GM21526 (cell line): ENCODE results near the gene RARA.

ENCODE experiments used
- ATAC-seq: cut with Tn5 transposase; IDR thresholded peaks from one replicate; pipeline ENCODE4 v1.9.1; 2021; ENCODE audit warnings: moderate library complexity; ENCODE audit not compliant: unreplicated experiment, low FRiP score

RARA gene

DNA sequence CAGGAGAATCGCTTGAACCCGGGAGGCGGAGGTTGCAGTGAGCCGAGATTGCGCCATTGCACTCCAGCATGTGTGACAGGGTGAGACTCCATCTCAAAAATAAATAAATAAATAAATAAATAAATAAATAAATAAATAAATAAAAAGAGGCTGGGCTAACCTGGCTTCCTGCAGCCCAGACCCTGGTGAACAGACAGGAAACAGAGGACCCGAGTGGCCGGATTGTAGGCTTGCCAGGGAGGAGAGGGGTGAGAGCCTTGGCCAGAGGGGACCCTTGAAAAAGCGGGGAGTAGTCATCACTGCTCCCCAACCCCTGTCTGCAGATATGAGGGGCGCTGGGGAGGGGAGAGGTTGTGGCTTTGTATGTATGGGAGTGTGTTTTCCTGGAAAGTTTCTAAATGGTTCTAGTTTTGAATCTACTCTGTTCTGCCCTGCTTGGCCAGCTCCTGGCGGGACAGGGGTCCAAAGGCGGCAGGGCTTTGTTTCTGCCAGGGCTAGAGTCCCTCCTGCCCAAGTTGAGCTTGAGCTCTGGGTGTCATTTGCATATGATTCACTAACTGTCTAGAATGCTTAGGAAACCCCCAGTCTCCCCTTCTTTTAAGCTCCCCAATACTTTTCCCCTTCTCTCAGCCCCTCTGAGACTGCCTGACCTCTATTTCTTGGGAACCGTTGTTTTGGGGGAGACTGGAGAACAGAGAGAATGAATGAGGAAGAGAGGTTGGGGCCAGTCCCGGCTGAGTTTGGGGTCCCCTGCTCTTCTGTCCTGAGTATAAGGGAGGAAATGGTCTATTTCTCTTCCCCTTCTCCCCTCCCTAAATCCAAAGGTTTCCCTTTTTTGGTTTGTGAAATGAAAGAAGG lies 16.4 kb downstream of the RARA start:
- ATAC-seq = no peak

DNA sequence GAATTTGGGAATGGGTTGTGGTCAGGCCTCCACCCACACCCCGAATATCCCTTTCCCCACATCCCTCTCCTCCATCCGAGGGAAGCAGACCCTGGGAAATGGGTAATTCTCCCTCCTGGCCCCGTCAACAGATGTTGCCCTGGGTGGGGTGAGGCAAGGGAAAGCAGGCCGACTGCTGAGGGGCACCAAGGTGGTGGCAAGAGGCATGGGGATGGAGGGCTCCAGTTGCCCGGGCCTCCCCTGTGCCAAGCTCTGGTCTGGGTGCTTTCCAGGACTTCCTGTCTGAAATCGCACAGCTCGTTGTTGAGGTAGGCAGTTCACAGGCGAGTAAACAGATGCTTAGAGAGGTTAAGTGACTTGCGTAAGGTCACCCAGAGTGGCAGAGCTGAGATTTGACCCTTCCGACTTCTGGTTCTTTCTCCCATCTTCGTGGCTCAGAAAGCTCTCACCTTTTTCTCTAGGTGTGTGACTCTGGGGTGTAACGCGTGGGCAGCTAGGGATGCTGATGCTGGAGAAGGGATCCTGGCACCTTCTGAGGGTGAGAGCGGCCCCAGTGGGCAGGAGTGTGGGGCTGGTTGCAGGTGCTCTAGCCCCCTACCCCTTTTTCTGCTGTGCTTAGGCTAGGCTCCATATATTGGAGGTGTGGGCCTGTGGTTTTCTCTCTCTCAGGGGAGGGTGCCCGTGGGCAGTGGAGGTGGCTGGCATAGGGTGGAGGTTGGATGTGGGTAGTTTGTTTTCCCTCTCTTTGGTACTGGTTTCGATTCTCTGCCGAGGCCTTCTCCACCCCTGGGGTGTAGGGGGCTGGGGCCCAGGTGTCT lies 17.2 kb downstream of the RARA start:
- ATAC-seq = no peak

DNA sequence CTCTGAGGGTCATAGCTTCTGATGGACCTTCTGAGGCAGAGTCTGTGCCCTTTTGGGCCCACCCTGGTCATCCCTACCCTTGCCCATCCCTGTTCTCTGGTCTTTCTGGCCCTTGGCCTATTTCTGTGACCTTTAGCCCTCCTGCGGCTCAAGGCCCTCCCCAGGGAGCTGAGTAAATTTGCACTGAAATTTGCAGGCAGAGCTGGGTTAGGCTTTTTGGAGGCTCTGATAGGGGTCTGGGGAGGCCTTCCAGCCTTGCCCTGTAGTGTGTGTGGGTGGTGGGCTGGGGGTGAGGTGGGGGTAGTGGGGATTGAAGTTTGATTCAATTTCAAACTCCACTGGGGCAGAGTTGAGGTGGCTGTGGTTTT lies 17.8 kb downstream of the RARA start:
- ATAC-seq = no peak

DNA sequence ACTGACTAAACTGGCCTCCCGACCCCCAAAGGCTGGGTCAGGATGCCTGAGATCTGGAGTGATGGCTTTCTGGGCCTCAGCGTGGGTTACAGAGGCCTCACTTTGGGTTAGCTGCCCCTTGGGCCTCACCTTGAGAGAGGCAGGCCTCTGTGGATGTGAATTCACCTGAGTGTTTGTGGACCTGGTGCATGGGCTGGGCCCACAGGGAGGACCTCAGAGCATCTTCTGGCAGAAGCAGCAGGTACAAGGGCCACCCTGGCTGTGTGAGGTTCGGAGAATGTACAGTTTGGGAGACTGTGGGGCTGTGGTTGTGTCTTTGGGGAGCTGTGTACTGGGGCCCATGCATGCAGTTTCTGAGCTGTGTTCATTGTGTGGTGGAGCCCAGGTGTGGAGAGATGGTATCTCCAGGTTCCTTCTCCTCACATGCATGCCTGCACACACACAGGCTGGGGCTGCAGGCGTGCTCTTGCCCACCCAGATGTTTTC lies 18.3 kb downstream of the RARA start:
- no peak for ATAC-seq

DNA sequence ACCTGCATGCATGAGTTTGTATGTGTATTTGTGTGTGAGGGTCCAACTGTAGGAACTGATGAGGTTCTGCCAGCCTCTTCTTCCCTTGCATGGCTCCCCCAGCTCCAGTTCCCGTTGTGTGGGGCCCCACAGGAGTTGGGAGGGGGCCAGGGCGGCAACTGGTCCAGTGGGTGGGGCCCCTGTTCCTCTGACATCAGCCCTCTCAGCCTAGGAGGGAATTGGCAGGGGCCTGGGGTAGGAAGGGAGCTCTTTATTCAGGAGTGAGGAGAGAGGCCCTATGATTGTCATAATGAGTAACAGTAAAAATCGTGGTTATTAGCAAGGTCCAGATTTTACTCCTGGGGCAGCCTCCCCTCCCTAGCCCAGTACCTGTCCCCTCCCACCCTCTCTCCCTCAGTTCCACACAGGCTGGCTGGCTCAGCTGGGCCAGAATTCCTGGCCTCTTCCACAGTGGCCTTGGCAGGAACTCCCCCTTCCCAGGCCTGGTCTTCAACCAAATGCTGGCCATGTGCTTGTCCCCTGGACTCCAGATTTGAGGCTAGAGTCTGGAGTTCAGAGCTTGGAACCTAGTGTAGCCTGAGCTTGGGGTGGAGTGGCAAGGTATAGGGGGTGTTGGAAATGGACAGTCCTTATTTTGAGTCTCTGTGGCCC lies 18.9 kb downstream of the RARA start:
- ATAC-seq = no peak

DNA sequence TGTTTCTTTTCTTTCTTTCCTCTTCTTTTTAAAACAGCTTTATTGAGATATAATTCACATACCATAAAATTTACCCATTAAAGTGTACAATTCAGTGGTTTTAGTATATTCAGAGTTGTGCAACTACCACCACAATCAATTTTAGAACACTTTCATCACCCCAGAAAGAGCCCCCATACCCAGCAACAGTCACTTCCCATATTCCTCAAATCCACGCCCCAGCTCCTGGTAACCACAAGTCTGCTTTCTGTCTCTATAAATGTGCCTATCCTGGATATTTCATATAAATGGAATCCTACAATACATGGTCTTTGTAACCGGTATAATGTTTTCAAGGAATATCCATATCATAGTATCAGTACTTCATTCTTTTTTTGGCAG lies 19.4 kb downstream of the RARA start:
- no peak for ATAC-seq

DNA sequence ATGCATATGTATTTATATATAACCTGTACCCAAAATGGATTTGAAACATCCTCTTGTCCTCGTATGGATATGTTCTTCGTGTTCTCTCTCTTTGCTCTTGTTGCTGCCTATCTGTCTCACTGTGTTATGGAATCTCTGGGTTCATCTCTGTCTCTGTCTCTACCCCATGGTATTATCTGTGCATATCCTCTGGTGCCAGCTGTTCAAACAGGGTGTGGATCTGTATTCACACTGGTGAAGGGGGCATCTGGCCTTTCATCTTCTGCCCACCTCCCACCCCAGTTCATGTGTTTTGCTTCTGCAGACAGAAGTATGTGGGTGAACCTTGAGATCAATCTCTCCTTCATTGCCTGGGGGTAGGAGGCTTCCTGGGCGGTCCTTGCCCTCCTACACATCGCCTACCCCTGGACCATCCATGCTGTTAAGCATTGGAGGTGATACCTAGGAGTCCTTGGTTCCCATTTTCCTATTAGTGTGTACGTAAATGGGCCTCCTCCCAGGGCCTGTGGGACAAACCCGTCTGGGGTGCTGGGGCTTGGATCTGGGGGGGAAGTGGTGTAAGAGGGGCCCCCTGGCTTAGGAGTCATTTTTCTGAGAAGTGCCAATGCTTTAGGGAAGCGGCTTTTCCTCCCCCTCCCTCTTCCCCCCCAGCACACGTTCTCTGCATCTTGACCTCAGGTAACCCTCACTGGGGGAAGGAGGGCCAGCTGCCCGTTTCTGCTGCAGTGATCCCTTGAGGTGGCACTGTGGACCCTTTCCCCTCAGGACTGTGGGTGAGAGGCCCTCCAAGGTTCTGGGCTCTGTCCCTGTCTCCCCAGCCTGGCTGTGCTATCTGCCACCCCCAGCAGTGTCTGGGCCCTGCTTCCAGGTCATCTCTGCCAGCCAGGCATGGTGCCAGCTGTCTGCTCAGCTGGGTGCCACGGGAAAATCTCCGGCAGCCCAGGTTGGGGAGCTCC lies 21.1 kb downstream of the RARA start:
- no peak for ATAC-seq

DNA sequence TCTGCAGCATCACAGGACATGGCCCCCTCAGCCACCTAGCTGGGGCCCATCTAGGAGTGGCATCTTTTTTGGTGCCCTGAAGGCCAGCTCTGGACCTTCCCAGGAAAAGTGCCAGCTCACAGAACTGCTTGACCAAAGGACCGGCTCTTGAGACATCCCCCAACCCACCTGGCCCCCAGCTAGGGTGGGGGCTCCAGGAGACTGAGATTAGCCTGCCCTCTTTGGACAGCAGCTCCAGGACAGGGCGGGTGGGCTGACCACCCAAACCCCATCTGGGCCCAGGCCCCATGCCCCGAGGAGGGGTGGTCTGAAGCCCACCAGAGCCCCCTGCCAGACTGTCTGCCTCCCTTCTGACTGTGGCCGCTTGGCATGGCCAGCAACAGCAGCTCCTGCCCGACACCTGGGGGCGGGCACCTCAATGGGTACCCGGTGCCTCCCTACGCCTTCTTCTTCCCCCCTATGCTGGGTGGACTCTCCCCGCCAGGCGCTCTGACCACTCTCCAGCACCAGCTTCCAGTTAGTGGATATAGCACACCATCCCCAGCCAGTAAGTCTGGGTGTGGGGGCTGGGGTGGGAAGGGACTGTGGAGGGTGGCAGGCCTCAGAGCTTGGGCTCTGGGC lies 22.0 kb downstream of the RARA start:
- no peak for ATAC-seq

DNA sequence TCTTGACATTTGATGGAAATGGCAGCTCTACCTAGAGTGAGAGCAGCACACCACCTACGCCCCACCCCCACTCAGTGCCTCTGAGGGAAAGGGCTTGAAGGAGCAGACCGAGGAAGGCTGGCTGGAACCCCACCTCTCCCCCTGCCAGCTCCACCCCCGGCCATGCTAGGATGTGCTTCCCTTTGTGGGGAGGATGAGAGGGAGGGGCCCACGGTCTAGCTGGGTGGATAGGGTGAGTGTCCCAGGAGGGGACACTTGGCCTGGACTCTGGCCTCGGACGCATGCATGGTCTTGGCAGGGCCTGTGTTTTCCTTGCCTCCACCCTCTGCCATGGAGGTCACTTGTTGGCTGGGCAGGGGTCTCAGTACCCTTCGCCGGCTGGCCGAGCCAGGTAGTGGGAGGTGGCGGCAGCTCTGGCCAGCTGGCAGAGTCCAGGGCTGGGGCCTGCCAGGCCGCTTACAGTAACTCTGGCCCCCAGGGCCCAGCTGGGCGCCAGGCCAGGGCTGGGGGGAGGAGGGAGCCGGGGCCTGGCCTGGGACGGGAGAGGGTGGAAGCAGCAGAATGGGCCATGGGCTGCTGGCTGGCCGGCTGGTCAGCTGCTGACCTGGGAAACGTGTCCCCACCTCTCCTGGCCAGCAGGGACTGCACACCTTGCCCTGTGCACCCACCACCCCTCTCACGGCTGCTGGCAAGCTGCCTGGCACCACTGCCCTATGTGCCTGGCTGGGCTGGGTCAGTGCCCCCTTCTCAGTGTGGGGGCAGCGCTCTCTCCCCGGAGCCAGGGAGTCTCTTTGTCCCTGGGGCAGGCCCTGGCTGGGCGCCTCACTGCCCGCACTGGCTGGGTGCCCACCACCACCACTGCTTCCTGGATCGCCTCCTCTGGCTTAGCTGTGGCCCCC lies 23.0 kb downstream of the RARA start:
- no peak for ATAC-seq

DNA sequence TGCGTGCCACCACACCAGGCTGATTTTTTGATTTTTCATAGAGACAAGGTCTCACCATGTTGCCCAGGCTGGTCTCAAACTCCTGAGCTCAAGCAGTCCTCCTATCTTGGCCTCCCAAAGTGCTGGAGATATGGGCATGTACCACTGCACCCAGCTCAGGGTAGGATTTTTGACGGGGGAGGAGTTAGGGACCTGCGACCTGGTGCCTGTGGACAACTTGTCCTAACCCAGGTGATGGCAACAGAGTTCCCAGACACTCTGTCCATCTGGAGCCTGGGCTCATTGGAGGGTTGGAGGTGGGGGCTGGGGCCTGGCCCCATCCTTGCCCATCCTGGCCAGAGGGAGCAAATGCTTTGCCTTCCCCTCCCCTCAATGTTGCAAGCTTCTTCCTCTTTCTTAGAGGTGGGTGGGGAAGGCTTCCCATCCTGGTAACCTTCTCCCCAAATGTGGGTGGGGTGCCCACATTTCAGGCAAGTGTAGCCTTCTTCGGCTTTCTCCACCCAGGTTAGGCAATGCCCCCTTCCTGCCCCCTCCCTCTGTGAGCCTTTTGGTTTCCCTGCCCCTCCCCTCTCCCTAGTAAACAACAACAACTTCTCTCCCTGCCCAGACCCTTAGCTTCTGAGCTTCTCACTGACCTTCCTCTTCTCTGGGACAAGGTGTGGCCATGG lies 24.9 kb downstream of the RARA start:
- ATAC-seq = no peak

DNA sequence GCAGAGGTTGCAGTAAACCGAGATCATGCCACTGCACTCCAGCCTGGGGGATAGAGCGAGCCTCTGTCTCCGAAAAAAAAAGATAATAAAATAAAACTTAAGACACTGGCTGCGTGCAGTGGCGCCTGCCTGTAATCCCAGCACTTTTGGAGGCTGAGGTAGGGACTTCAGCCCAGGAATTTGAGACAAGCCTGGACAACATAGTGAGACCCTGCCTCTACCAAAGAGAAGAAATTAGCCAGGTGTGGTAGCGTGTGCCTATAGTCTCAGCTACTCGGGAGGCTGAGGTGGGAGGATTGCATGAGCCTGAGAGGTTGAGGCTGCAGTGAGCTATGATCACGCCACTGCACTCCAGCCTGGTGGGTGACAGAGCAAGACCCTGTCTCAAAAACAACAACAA lies 26.6 kb downstream of the RARA start:
- no peak for ATAC-seq

DNA sequence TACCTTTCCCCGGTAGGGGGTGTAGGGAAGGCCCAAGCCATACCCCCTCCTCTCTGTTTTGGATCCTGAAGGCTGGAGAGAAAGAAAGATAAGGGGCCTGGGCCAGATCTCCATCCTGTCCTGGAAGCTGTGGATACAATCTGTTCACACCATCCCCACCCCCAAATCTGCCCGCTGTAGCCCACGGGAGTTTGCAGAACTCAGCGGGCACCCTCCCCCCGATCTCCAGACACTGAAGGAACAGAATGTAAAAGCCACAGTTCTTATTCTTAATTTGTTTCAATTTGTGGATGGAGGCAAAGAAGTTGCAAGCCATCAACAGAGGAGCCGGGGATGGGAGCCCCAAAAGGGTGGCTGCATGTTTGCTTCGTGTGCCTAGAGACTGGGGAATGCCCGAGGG lies 28.4 kb downstream of the RARA start:
- ATAC-seq = no peak

DNA sequence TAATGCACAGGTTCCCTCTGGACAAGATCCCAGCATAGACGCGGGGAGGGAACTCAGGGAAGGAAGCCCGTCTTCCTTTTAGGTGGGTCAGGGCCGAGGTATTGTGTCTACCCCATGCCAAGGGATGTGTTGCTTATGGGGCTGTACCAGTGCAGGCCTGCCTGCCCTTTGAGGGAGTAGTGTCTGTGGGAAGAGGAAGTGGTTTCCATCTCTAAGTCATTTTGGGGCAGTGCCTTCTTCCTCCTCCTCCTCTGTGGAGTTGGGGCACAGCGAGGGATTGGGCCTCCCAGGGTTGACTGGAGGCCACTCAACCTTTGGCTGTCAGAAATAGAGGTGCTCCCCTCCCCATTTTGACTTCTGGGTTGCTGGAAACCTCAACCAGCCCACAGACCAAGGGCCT lies 29.1 kb downstream of the RARA start:
- no peak for ATAC-seq

DNA sequence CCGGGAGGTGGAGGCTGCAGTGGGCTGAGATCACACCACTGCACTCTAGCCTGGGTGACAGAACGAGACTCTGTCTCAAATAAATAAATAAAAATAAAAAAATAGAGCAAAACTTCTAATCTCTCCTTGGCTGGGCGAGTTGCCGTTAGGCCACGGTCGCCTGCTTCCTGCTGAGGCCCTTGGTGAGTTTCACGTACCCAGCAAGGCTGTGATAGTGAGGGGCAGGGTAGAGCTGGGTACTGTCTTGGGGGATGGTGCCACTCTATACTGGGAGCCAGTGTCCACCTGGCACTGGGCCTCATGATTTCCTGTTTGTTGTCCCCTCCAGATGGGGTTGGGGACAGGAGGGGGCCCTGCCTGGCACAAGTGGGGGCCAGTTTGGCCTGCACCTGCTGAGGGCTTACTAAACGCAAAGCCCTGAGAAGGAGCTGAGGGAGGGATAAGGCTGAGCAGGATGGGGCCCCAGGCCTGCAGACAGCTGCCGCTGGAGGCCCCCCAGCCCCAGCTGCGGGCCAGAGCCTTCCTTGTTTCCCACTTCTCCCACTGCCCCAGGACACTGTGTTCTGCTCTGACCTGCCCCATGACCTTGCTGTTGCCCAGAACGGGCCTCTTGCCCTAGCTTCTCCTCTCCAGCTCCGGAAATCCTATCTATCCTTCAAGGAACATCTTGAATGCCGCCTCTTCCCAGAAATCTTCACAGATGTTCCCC lies 30.1 kb downstream of the RARA start:
- no peak for ATAC-seq

DNA sequence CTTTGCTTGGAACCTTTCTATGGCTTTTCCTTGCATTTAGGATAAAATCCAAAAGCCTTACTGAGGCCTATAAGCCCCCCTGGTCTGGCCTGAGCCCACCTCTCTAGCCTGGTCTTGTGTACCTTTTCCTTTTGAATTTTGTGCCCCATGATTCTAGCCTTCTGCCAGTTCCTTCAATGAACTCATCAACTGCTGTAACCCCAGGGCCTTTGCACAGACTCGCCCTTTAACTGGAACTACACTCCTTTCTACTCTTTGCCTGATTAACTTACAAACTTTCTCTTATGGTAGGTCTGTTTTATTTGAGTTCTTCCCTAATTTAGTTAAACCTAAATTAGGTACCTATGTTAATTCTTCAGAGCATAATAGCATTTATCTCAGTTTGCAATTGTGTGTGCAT lies 31.3 kb downstream of the RARA start:
- ATAC-seq = no peak

DNA sequence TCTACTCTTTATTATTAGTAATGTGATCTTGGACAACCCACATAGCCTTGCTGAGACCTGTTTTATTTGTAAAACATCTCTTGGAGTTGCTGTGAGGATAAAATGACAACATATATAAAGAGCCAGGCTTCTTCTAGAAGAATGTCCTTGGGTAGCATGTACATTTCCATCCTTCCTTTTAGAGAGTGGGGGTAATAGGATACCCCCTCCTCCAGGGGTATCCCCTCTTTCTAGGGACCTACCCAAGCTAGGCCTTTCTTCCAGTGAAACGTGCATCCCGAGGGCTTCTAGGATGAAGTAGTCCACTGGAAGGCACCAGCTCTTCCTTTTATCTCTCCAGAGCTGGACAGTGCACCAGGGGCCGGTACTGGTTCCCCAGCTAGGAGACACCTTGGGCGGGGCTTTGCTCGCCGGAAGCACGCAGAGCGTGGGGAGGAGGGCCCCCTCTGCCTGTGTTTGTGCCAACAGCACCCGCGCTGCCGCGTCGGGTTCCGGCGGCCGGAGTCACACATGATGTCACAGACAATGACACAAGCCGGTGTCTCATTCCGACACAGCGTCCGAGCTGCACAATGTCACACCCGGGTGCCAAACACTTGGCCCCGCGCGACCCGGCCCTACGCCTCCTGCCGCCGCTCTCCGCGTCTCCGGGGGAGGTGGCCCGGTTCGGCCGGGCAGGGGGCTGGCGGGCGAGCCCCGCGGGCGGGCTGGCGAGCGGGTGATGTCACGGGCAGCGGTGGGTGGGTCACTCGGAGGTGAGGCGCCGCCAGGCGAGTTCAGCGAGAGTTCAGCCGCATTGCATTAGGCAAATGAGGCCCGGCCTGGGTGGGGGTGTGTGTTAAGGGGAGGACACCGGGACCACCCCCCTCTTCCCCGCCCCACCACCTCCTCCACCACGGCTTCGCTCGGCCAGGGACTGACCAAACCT lies 32.2 kb downstream of the RARA start:
- no peak for ATAC-seq
